Stomach (tissue), 4 donors: Measurements from ENCODE around the gene SMG9.

Experiments used
- CTCF ChIP-seq, 7 experiments: fragments of 450-650 bp in 4 of 7; fragments of 200-600 bp in 3 of 7; sonication (generic) in 3 of 7; IDR thresholded peaks; one replicate each; pipeline ENCODE4 v1.5.1; 2016 to 2019; ENCODE audit warnings: antibody characterized with exemption in 7 of 7, control low read depth in 2 of 7, mild to moderate bottlenecking in 1 of 7
- POLR2A ChIP-seq, 4 donors: fragments of 450-650 bp; IDR thresholded peaks; one replicate each; pipeline ENCODE4 v1.6.1; 2016; ENCODE audit warnings: antibody characterized with exemption in 4 of 4, control low read depth in 2 of 4, mild to moderate bottlenecking in 1 of 4, moderate library complexity in 1 of 4

- TF ChIP-seq POLR2A (IDR thresholded peaks at IDR 0.05) (no peak), CTCF (IDR thresholded peaks at IDR 0.05) (no peak)
Observed at GRCh38 chr19:43754253-43754502, 584 bp downstream of the SMG9 start.
